HG03108 (cell line): ENCODE data around the gene HSPB9.
A peak's percentile ranks its signal among the peaks of the same experiment; 100 is the strongest.

Experiments used
- ATAC-seq: cut with Tn5 transposase; IDR thresholded peaks from one replicate; pipeline ENCODE4 v1.9.1; 2021; ENCODE audit warnings: moderate library complexity; ENCODE audit not compliant: unreplicated experiment

HSPB9 gene

GRCh38 chr17:42118545-42118944, 4.1 kb upstream of the HSPB9 start:
- no peak for ATAC-seq

GRCh38 chr17:42119301-42119700, 3.3 kb upstream of the HSPB9 start:
- no peak for ATAC-seq

- ATAC-seq, result no peak
These were observed 2.3 kb upstream of the HSPB9 start for GRCh38 chr17:42120161-42120769.

GRCh38 chr17:42120770-42121769, 1.5 kb upstream of the HSPB9 start, which contains the start of gene KAT2A:
TSS of gene KAT2A (minus strand) at chr17:42121367. CDS start at chr17:42121304, 63 bp downstream.
- peak; percentile 56 for ATAC-seq

- no peak for ATAC-seq
These were observed 1.7 kb downstream of the HSPB9 start for GRCh38 chr17:42124256-42124655.

- no peak for ATAC-seq
These were observed 3.0 kb downstream of the HSPB9 start for GRCh38 chr17:42125565-42125964.

GRCh38 chr17:42126836-42127235, 4.2 kb downstream of the HSPB9 start:
- no peak for ATAC-seq

GRCh38 chr17:42127414-42127813, 4.8 kb downstream of the HSPB9 start:
- no peak for ATAC-seq

GRCh38 chr17:42129109-42129837, 6.7 kb downstream of the HSPB9 start:
- ATAC-seq, result no peak

- ATAC-seq, result no peak
These were observed 7.8 kb downstream of the HSPB9 start for GRCh38 chr17:42130310-42130936.

GRCh38 chr17:42131232-42131631, 8.6 kb downstream of the HSPB9 start:
- ATAC-seq, result no peak

- ATAC-seq, result no peak
These were observed 9.4 kb downstream of the HSPB9 start for GRCh38 chr17:42131981-42132432.

GRCh38 chr17:42132941-42133340, 10.3 kb downstream of the HSPB9 start:
- peak; percentile 44 for ATAC-seq

- ATAC-seq, result peak; percentile 50
These were observed 10.9 kb downstream of the HSPB9 start for GRCh38 chr17:42133461-42134041.

- ATAC-seq, result no peak
These were observed 12.5 kb downstream of the HSPB9 start for GRCh38 chr17:42135151-42135550.

GRCh38 chr17:42135664-42136653, 13.4 kb downstream of the HSPB9 start:
- no peak for ATAC-seq

GRCh38 chr17:42136654-42137051, 14.0 kb downstream of the HSPB9 start:
- ATAC-seq, result no peak

GRCh38 chr17:42138749-42139492, 16.3 kb downstream of the HSPB9 start:
- ATAC-seq, result no peak
